ENCODE results near the gene HDAC2. TPM values are rescaled to one million over a fixed set of nuclear protein-coding genes. Genes with fewer than 3 reads are reported as not detected.

HDAC2 gene
- total RNA-seq = 172 TPM

DNA sequence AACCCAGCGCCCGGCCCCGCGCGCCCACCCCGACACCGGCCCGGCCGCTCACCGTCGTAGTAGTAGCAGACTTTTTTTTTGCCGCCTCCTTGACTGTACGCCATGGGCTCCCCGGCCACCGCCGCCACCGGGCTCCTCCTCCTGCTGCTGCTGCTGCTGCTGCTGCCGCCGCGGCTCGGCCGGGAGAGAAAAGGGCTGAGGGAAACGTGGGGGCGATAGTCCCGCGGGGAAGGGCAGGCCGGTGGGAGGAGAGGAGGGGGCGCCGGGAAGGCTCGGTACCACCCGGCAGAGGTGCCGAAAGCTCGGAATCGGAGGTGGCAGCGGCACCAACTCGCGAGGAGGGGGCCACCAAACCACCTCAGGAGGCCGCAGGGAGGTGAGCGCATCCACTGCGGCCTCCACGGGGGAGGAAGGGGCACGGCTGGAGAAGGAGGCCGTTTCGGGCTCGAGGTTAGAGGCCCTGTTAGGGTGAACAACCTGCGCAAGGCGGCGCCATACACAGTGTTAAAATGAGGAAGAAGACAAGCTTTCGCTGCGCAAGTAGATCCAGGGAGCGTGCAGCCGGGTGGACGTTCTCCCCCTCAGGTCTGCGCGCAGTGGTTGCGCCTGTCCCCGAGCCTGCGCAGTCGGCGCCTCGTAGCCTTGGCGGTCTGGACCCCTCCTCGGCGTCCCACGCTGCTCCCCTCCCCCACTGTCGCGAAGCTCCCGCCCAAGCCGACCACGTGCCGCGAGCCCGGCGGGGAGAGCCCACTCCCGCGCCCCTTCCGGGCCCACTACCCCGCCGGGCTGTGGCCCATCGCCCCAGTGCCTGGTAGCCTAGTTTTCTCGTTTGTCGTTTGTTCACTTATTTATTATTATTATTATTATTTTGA lies at the start of gene HDAC2:
HDAC2 (minus strand) TSS at position 344 of the 872 bp plus-strand sequence; CDS start at position 104, 240 bp downstream.

Other genes starting within 250 kb of the HDAC2 start
- 248 TPM for gene MARCKS, start 113.8 kb downstream of the HDAC2 start, total RNA-seq

Measured in camera-type eye (tissue), 1 donor.